ENCODE results near the gene ITGB3.

Gene ITGB3

GRCh38 chr17:47274319-47275069 lies 20.9 kb downstream of the ITGB3 start:
- DNase-seq (ENCODE audit: low read depth in 1 of 2, low spot score in 1 of 2) = no peak

- no peak for DNase-seq (ENCODE audit: low read depth in 1 of 2, low spot score in 1 of 2)
Observed at GRCh38 chr17:47275245-47275984, 21.8 kb downstream of the ITGB3 start.

DNA sequence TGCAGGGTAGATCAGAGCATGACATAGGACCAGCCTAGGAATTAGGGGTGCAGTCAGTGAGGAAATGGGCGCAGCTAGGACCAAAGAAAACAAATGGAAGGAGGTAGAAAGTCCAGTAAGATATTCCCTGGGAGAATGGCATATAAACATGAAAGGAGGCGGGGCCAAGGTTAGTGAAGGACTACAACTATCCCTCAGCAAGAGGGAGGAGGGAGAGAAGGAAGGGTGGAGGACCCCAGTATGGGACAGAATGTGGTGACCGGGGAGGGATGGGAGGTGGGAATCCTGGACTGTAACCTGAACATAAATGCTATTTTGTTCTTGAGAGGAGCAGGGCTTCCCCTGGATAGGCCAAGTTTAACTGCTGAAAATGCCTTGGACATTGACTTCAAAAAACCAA lies 22.8 kb downstream of the ITGB3 start:
- DNase-seq (ENCODE audit: low read depth in 1 of 2, low spot score in 1 of 2) = no peak

- no peak for DNase-seq (ENCODE audit: low read depth in 1 of 2, low spot score in 1 of 2)
Observed at GRCh38 chr17:47276868-47277267, 23.2 kb downstream of the ITGB3 start.

DNA sequence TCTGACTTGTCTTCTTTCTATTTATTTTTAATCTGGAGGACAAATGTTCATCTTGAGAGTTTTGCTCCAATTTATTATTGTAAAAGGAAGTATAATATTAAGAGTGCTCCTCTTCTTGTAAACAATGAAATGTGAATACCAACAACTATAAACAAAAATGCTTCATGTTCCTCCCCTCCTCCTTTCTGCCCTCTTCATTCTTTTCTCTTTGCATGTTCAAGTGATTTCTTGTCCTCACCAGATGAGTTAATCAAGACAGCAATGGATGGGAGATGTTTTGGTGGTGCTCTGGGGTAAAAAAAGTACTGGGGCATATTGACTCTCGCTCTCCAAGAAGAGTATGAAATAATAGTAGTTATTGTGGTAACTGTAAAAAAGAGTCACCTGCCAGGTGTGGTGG lies 24.3 kb downstream of the ITGB3 start:
- no peak for DNase-seq (ENCODE audit: low read depth in 1 of 2, low spot score in 1 of 2)

GRCh38 chr17:47278561-47278960 lies 24.9 kb downstream of the ITGB3 start:
- no peak for DNase-seq (ENCODE audit: low read depth in 1 of 2, low spot score in 1 of 2)

GRCh38 chr17:47279062-47279801 lies 25.6 kb downstream of the ITGB3 start:
- no peak for DNase-seq (ENCODE audit: low read depth in 1 of 2, low spot score in 1 of 2)

- no peak for DNase-seq (ENCODE audit: low read depth in 1 of 2, low spot score in 1 of 2)
Observed at GRCh38 chr17:47280072-47280811, 26.6 kb downstream of the ITGB3 start.

DNA sequence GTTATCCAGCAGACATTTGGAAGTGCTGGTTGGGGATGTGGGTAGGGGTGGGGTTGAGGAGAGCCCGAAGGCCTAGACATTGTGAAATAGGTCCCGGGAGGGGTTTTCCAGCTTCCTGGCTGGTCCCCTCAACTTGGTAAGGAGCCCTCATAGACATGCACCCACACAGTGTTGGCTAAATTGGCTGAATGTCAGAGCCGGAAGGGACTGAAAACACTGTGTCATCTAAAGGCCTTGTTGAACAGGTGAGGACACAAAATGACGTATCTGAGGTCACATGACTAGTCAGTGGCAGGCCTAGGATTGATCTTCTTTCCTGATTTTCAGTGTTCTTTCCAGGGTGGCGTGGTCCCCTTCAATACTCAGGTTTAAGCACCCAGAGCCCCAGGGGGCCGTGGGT lies 27.6 kb downstream of the ITGB3 start:
- DNase-seq (ENCODE audit: low read depth in 1 of 2, low spot score in 1 of 2) = no peak

- no peak for DNase-seq (ENCODE audit: low read depth in 1 of 2, low spot score in 1 of 2)
Observed at GRCh38 chr17:47285003-47285402, 31.4 kb downstream of the ITGB3 start.

DNA sequence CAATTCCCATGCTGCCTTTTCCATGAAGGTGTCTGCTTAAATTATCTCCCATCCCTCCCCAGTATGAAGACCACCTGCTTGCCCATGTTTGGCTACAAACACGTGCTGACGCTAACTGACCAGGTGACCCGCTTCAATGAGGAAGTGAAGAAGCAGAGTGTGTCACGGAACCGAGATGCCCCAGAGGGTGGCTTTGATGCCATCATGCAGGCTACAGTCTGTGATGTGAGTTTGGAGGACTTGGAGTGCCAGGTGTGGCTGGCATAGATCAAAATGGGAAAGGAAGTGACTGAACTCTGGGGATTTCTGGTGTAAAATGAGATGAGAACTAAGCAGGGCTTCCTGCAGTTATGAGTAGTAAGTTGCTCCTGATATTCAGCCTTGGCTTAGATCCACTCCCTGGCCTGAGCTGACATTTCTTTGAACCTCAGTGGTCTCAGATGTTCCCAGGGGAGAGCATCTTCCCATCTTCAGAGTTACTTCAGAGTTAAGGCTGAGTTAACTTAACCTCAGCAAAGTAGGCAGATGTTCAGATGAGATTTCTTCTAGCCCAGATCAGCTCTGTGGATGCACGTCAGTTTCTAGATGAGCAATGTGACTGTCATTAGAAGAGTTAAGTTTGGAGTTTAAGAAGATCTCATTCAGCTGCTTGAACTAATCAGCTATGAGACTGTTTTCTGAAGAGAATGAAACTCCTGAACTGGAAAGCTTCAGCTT lies 32.7 kb downstream of the ITGB3 start:
- no peak for DNase-seq (ENCODE audit: low read depth in 1 of 2, low spot score in 1 of 2)

DNA sequence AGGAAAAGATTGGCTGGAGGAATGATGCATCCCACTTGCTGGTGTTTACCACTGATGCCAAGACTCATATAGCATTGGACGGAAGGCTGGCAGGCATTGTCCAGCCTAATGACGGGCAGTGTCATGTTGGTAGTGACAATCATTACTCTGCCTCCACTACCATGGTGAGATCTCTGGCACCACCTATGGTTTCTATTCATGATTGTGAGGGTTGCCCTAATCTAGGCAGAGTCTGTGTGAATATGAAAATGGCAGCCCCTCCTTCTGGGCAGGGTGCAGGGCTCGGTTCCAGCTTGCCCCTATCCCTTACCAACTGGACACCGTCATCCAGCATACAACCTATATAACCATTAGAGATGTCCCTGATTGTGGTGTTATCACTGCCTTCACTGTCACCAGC lies 33.4 kb downstream of the ITGB3 start:
- DNase-seq (ENCODE audit: low read depth in 1 of 2, low spot score in 1 of 2) = no peak

GRCh38 chr17:47287639-47288038 lies 34.0 kb downstream of the ITGB3 start:
- no peak for DNase-seq (ENCODE audit: low read depth in 1 of 2, low spot score in 1 of 2)

DNA sequence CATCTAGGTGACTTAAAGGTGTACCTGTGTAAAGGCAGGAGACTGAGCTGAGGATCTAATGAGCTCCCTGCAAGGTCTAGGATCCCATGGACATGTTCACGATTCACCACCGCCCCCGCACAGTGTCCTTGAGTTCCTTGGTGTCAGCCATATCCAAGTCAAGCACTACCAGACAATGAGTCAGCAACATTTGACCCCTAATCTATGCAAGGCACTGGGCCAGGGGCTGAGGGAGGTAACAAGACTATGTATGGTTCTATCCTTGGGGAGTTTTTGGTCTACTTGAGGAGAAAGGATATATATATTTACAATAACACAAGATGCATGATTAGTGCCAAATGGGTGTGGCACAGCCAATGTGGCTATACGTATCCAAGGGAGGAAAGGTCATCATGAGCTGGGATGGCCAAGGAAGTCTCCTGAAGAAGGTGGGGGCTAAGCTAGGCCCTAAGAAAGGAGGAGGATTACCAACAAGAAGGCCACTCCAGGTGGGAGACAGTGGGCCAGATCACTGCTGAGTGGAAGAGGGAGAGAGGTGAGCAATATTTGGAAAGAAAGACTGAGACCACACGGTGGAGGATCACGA lies 35.0 kb downstream of the ITGB3 start:
- DNase-seq (ENCODE audit: low read depth in 1 of 2, low spot score in 1 of 2) = no peak

DNA sequence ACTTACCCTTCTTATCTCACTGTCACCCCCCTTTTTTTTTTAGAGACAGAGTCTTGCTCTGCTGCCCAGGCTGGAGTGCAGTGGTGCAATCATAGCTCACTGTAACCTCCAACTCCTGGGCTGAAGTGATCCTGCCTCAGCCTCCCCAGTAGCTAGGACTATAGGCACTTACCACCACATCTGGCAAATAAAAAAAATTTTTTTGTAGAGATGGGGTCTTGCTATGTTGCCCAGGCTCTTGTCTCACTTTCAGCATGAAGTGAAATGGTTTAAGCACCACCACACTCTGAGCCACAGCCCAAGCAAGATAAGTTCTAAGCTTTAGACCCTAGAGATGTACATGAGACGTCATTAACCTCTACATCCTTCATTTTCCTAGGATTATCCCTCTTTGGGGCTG lies 35.7 kb downstream of the ITGB3 start:
- no peak for DNase-seq (ENCODE audit: low read depth in 1 of 2, low spot score in 1 of 2)

- no peak for DNase-seq (ENCODE audit: low read depth in 1 of 2, low spot score in 1 of 2)
Observed at GRCh38 chr17:47290870-47291241, 37.2 kb downstream of the ITGB3 start.

DNA sequence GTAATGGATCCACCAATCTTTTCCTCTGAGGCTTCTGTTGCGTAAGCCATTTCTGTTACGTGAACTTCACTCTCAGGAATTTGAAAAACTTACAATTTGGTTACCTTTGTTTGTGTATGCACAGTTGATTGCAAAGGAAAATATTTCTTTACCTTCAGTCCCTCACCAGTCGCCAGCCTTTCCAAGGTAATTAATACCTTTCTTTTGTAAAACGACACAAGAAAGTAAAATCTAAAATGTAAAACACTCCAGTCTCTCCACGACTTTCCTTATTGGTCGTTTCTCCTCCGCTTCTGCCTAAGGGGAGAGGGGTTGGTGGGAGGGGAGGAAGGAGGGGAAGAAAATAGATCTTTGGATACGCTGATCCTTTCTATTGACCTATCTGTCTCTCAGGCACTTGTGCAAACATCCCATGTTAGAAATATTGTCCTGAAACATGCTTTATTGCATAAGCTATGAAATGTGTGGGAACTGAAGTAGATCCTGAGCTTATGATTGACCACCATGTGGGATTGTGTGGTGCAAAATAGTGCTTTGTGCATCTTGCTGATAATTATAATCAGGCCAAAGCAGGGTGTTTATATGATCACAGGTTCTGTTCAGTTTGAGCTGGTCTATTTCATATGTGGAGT lies 37.7 kb downstream of the ITGB3 start:
- DNase-seq (ENCODE audit: low read depth in 1 of 2, low spot score in 1 of 2) = no peak

DNA sequence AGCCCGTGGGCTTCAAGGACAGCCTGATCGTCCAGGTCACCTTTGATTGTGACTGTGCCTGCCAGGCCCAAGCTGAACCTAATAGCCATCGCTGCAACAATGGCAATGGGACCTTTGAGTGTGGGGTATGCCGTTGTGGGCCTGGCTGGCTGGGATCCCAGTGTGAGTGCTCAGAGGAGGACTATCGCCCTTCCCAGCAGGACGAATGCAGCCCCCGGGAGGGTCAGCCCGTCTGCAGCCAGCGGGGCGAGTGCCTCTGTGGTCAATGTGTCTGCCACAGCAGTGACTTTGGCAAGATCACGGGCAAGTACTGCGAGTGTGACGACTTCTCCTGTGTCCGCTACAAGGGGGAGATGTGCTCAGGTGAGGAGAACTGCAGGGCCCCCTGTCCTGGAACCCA lies 38.6 kb downstream of the ITGB3 start:
- DNase-seq (ENCODE audit: low read depth in 1 of 2, low spot score in 1 of 2) = no peak

DNA sequence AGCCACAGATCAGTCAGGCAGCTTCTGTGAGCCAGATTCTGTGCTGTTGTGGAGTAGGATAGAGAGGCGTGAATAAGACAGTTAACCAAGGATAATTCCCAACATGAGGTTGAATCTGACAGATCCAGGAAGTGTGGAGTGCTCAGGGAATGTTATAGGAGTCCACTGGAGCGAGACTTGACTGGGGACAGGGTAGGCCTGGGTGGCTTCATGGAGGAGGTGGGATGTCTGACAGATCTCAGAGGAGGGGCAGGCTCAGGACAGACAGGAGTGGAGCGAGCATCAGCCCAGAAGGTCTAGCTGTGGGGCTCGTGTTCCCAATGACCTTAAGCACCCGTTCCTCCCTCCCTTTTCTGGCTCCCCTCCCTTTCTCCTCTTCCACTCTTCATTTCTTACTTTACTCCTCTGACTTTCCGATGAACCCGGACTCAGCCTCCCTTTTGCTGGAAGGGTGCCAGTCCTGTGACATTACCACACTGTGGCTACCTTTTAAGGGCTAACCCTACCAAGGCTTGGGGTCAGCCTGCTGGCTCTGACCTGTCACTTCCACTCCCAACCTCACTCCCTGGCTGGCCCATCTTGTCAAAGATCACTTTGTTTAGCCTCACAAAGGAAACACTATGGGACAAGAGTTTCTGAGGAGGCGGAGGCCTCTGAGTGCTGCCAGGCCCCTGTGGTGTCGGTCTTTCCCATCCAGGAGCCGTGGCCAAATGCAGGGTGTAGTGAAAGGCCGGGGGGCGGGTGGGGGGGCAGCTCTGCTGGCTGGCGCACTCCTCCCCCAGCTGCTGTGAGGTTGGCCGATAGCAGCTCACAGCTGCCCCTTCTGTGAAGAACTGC lies 41.6 kb downstream of the ITGB3 start:
- DNase-seq (ENCODE audit: low read depth in 1 of 2, low spot score in 1 of 2) = no peak
